CD14-positive monocyte (primary cell): Measurements from ENCODE around the gene C15orf62. TPM values are rescaled to one million over a fixed set of nuclear protein-coding genes. Genes with fewer than 3 reads are reported as not detected.

Experiments
- DNase-seq, 3 donors: peaks; one replicate each; pipeline ENCODE4 v3.0.0-alpha.2; 2011 to 2022
- H2AFZ ChIP-seq: 2 replicates; pipeline ENCODE4 v1.6.0; 2012; ENCODE audit warnings: mild to moderate bottlenecking, low read depth, low read length, inconsistent platforms; ENCODE audit not compliant: insufficient read depth, poor library complexity, severe bottlenecking
- H3K27ac ChIP-seq, 2 donors: 1 replicate in 1 of 2; 2 replicates in 1 of 2; pipeline ENCODE4 v1.5.1; 2012 to 2013; ENCODE audit warnings: low read length in 2 of 2, control low read depth in 1 of 2, inconsistent platforms in 1 of 2, low read depth in 1 of 2, mild to moderate bottlenecking in 1 of 2
- H3K27me3 ChIP-seq, 2 donors: one replicate each; pipeline versions ENCODE4 v1.6.0 to v1.6.1; 2011 to 2013; ENCODE audit warnings: low read length in 2 of 2; ENCODE audit not compliant: control insufficient read depth in 2 of 2, insufficient read depth in 2 of 2
- H3K36me3 ChIP-seq, 2 donors: replicated peaks in 1 of 2; 1 replicate in 1 of 2; 2 replicates in 1 of 2; pipeline versions ENCODE4 v1.5.1 to v1.6.1; 2012 to 2013; ENCODE audit warnings: low read length in 2 of 2, control low read depth in 1 of 2, inconsistent platforms in 1 of 2, mild to moderate bottlenecking in 1 of 2; ENCODE audit not compliant: insufficient read depth in 2 of 2, control insufficient read depth in 1 of 2
- H3K4me1 ChIP-seq, 2 donors: 1 replicate in 1 of 2; 2 replicates in 1 of 2; pipeline versions ENCODE4 v1.5.1 to v1.6.1; 2012 to 2013; ENCODE audit warnings: low read length in 2 of 2, control low read depth in 1 of 2, inconsistent platforms in 1 of 2, mild to moderate bottlenecking in 1 of 2, moderate library complexity in 1 of 2; ENCODE audit not compliant: insufficient read depth in 2 of 2, control insufficient read depth in 1 of 2
- H3K4me2 ChIP-seq: replicated peaks from 2 replicates; pipeline ENCODE3; 2012; ENCODE audit warnings: low read length, moderate library complexity, mild to moderate bottlenecking; ENCODE audit not compliant: poor library complexity, severe bottlenecking; ENCODE audit errors: extremely low read depth
- H3K4me3 ChIP-seq, 3 experiments: fragments of 200-600 bp in 1 of 3; sonication (generic) in 1 of 3; replicated peaks in 1 of 3; 1 replicate in 2 of 3; 2 replicates in 1 of 3; pipeline ENCODE4 v1.5.1; 2011 to 2013; ENCODE audit warnings: low read length in 3 of 3, mild to moderate bottlenecking in 3 of 3, control low read depth in 2 of 3, low read depth in 2 of 3, inconsistent platforms in 1 of 3, moderate library complexity in 1 of 3
- H3K79me2 ChIP-seq: 2 replicates; pipeline ENCODE4 v1.6.0; 2012; ENCODE audit warnings: mild to moderate bottlenecking, control low read depth, inconsistent platforms, low read length, moderate library complexity; ENCODE audit not compliant: insufficient read depth
- H3K9ac ChIP-seq: 2 replicates; pipeline ENCODE4 v1.6.0; 2017; ENCODE audit warnings: low read length, mild to moderate bottlenecking; ENCODE audit not compliant: insufficient read depth, poor library complexity, severe bottlenecking
- H3K9me3 ChIP-seq, 2 donors: replicated peaks in 1 of 2; 1 replicate in 1 of 2; 2 replicates in 1 of 2; pipeline versions ENCODE4 v1.5.1 to v1.6.1; 2012 to 2013; ENCODE audit warnings: low read length in 2 of 2, control low read depth in 1 of 2; ENCODE audit not compliant: control insufficient read depth in 1 of 2, insufficient read depth in 1 of 2
- H4K20me1 ChIP-seq: 2 replicates; pipeline ENCODE4 v1.6.0; 2012; ENCODE audit warnings: mild to moderate bottlenecking, low read length, control low read depth, moderate library complexity; ENCODE audit not compliant: insufficient read depth
- H3K27ac Mint-ChIP-seq, 7 donors: one replicate each; pipeline ENCODE4 v1.8.0; 2020; ENCODE audit warnings: mild to moderate bottlenecking in 7 of 7, mixed read lengths in 7 of 7, moderate library complexity in 6 of 7, inconsistent platforms in 2 of 7
- H3K27me3 Mint-ChIP-seq, 3 donors: one replicate each; pipeline ENCODE4 v1.8.0; 2021 to 2022; ENCODE audit warnings: low read depth in 3 of 3, mild to moderate bottlenecking in 3 of 3, mixed read lengths in 3 of 3, moderate library complexity in 3 of 3, inconsistent platforms in 1 of 3
- H3K36me3 Mint-ChIP-seq, 2 donors: one replicate each; pipeline ENCODE4 v1.8.0; 2020; ENCODE audit warnings: mixed read lengths in 2 of 2, inconsistent platforms in 1 of 2, mild to moderate bottlenecking in 1 of 2
- H3K4me1 Mint-ChIP-seq: one replicate; pipeline ENCODE4 v1.8.0; 2020; ENCODE audit warnings: mild to moderate bottlenecking, mixed read lengths
- H3K4me3 Mint-ChIP-seq, 2 donors: one replicate each; pipeline ENCODE4 v1.8.0; 2020; ENCODE audit warnings: mild to moderate bottlenecking in 2 of 2, mixed read lengths in 2 of 2, moderate library complexity in 1 of 2
- H3K9me3 Mint-ChIP-seq, 7 donors: one replicate each; pipeline ENCODE4 v1.8.0; 2020 to 2022; ENCODE audit warnings: mixed read lengths in 7 of 7, mild to moderate bottlenecking in 6 of 7, moderate library complexity in 6 of 7, inconsistent platforms in 2 of 7
- CTCF ChIP-seq: fragments of 200-600 bp; IDR thresholded peaks from one replicate; pipeline ENCODE4 v1.8.0; 2022; ENCODE audit warnings: antibody characterized with exemption, mild to moderate bottlenecking
- WGBS: methylation state at CpG from one replicate; pipeline ENCODE4 v1.1.5; 2013; ENCODE audit warnings: missing lambda C conversion rate; ENCODE audit not compliant: insufficient coverage; 5-methylcytosine and 5-hydroxymethylcytosine counted together
- intact Hi-C, 2 donors: fragments of 100-400 bp; cut with micrococcal nuclease; formaldehyde crosslinking; loops; one replicate each; pipeline versions ENCODE4 v1.15.0 to v1.15.1; 2023
- polyA plus RNA-seq, 3 donors: library from polyadenylated mRNA; depleted of rRNA in 1 of 3; unstranded in 2 of 3; stranded (reverse) in 1 of 3; fragments of 300-500 nt in 2 of 3; fragments of >200 nt in 1 of 3; fragmentation: Illumina TruSeq in 2 of 3; gene quantifications; 1 replicate in 2 of 3; 2 replicates in 1 of 3; pipeline ENCODE4 v1.2.3, GENCODE V29; 2012 to 2021

Gene C15orf62
- polyA plus RNA-seq, 3 donors, result 0.23 to 0.25 TPM; not detected in 1

GRCh38 chr15:40763801-40764628, 5.8 kb upstream of the C15orf62 start, which contains the start of gene GCHFR:
GCHFR (plus strand) TSS chr15:40764068; CDS start chr15:40764181, 113 bp downstream.
- H3K9me3 ChIP-seq, result no peaks in the 10 kb centered on the region
- H3K27ac Mint-ChIP-seq, result peak within 1 kb of the TSS; percentile 81 to 97 (median 96)
- peak within 1 kb of the TSS; percentile 68 for H3K9ac ChIP-seq
- H3K4me1 Mint-ChIP-seq, result peaks cover 39% of the 10 kb centered on the region
- WGBS, result under 1% methylated on average over 75 of the region's 75 CpGs
- peak within 1 kb of the TSS; percentile 85 to 91 for H3K4me3 Mint-ChIP-seq
- no peaks in the 10 kb centered on the region for H3K9me3 Mint-ChIP-seq
- no peaks in the 10 kb centered on the region for H4K20me1 ChIP-seq
- H3K36me3 ChIP-seq, result peaks cover 14 to 19% of the 10 kb centered on the region in 2 donors
- H3K27me3 ChIP-seq, result no peaks in the 10 kb centered on the region
- H3K4me3 ChIP-seq, result peak within 1 kb of the TSS; percentile 59 to 89 (median 62)
- H3K27ac ChIP-seq, result peak within 1 kb of the TSS; percentile 70 to 82
- intact Hi-C loops, result loop anchor here in 1 of 2 donors (10.0 kb wide), 1 partner anchor 69 kb away; the partner anchor contains the start of gene RAD51
- peaks cover 11 to 21% of the 10 kb centered on the region in 2 donors for H3K36me3 Mint-ChIP-seq
- peaks cover 2 to 12% (median 11%) of the 10 kb centered on the region in 3 donors for H3K27me3 Mint-ChIP-seq
- H3K4me1 ChIP-seq, result peaks cover 41 to 47% of the 10 kb centered on the region in 2 donors
- H3K79me2 ChIP-seq, result no peaks in the 10 kb centered on the region
- peak; percentile 56 to 58 (median 57) for DNase-seq
- TF ChIP-seq CTCF, result peak; percentile 57
- H2AFZ ChIP-seq, result peak within 1 kb of the TSS; percentile 94
- peak within 1 kb of the TSS; percentile 95 for H3K4me2 ChIP-seq

GRCh38 chr15:40764629-40765103, 5.1 kb upstream of the C15orf62 start:
- Histone ChIP-seq H4K20me1 (no peaks in the 10 kb centered on the region), H3K4me2 (peak overlapping the region; percentile 95), H3K9ac (peak overlapping the region; percentile 68), H3K79me2 (no peaks in the 10 kb centered on the region), H3K9me3 (no peaks in the 10 kb centered on the region), H3K36me3 (peaks cover 14 to 19% of the 10 kb centered on the region in 2 donors), H3K4me1 (peaks cover 47 to 54% of the 10 kb centered on the region in 2 donors), H2AFZ (peak overlapping the region; percentile 94), H3K27me3 (no peaks in the 10 kb centered on the region), H3K27ac (peak overlapping the region; percentile 70 to 82), H3K4me3 (peak overlapping the region; percentile 59 to 89 (median 62))
- Mint-ChIP-seq H3K9me3 (no peaks in the 10 kb centered on the region), H3K27ac (peak overlapping the region; percentile 81 to 97 (median 96)), H3K4me3 (peak overlapping the region; percentile 85 to 91), H3K27me3 (peaks cover 2 to 12% (median 11%) of the 10 kb centered on the region in 3 donors), H3K4me1 (peaks cover 46% of the 10 kb centered on the region), H3K36me3 (peaks cover 11 to 21% of the 10 kb centered on the region in 2 donors)
- 33% methylated on average over 6 of the region's 8 CpGs for WGBS
- TF ChIP-seq CTCF, result no peak
- intact Hi-C loops, result loop anchor here in 1 of 2 donors (10.0 kb wide), 1 partner anchor 70 kb away; the partner anchor contains the start of gene RAD51
- DNase-seq, result no peak
